HPDE6-E6E7 (cell line): ENCODE measurements around the gene METTL3.
"Not testable (repeated sequence)": the region's sequence is repeated elsewhere in the genome, so short reads cannot be mapped to it uniquely, and the experiment has no call there.

ENCODE experiments used
- DNase-seq: peaks from one replicate; pipeline ENCODE4 v3.0.0; 2011; ENCODE audit warnings: missing footprints; ENCODE audit errors: extremely low spot score

METTL3 gene

DNA sequence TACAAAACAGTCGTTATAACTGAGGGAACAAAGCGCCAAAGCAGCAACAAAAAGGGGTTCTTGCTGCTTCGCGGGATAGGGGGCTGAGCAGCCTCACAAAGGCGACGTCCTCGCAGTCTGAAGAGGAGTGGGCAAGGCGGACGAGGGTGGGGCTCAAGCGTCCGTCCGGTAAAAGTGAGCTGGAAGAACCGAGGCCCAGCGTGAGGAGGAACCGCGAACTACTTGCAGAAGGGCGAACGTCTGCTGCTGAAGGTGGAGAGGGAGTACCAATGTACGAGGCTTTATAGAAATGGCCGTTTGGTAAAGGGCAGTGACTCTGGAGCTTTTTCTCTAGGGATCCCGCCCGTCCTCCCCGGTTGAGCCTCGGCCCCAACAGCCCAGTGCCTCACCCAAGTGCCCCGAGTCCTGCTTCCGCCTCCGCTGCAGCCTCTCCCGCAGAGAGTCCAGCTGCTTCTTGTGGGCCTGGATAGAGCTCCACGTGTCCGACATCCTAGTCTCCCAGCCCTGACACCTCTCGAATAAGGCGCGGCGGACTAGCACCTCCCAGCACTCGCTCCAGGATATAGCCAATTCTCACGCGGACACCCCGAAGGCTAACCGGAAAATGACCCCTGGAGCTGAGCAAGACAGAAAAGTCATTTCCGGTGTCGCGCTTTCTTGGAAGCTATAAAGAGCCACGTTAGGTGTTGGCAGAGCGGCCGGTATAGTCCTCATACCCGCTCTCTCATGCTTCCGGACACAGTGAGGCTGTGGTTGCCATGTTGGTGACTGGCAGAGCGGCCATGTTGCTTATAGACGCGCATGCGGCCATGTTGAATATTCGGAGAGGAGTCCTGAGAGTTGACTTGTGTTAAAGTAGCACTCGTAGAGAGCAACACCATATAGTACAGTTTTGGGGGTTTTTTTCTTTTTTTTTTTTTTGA is at the start of gene METTL3:
Gene METTL3, minus strand, starts transcription at position 606 of the 923 bp plus-strand sequence. Its CDS starts 117 bp downstream, at position 489.
- peak; percentile 92 for DNase-seq

DNA sequence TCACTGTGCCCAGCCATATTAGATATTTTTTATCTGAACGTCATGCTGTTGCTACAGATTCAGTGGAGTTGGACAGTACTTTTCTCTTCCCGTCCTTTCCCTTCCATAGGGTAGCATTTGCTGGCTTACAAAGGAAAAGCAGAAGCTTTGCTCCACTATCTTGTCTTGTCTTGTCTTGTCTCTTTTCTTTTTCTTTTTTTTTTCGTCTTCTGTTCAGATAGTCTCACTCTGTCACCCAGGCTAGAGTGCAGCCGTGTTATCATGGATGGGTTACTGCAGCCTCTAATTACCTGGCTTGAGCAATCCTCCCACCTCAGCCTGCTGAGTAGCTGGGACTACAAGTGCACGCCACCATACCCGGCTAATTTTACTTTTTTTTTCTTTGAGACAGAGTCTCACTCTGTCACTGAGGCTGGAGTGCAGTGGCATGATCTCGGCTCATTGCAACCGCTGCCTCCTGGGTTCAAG is 47.6 kb upstream of the METTL3 start:
- no peak for DNase-seq

DNA sequence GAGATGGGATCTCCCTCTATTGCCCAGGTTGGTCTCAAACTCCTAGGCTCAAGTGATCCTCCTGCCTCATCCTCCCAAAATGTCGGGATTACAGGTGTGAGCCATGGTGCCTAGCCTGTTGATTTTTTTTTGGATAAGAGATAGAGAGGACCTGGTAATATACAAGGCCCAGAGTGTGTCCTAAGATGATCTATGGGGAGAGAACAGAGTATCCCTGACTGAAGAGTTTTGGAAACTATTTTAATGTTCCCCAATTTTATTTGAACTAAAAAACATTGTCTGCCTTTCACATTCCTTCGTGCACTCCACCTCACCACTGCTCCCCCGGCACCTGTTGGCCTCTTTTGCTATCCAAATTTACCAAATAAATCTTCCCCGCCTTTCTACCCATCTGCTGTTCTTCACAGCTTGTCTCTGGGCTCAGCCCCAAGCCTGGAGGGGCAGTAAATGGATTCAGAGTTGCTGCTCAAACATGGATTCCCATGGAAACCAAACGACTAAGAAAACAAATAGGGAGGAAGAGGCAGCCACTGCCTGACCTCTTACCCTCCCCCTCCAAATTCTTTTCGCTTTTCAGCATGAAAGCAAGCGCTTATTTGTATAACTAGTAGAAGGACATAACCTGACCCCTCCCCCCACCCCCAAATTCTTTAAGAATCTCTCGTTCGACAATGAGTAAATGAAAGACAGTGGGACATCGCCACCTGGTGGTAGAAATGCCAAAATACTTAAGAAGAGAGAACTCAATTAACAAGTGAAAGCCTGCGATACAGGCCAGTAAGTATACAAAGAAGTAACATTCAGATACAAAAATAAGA is 46.2 kb upstream of the METTL3 start:
- peak; percentile 45 for DNase-seq

DNA sequence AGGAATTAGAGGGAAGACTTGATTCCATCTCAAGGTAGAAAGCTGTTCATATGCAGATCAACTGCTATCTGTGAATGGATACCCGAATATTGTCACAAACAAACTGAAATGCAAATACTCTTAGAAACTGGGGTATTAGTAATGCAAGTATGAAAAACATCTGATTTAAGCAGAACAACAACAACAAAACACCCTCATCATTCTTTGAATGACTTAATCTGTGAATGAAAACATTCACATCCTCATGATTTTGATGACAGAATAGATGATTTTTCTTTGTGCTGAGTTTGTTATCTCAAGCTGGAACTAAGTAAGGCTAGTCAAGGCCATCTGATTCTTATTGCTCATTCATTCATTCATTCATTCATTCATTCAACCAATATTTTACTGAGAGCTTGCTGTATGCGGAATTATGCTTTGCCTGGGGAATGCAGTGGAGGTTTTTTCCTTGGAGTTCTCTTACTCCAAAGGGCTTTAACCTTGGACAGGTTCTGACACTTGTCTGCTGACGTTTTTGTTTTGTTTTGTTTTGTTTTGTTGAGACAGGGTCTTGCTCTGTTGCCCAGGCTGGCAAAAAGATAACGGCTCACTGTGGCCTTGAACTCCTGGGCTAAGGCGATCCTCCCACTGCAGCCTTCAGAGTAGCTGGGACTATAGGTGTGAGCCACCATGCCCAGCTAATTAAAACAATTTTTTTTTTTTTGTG is 45.4 kb upstream of the METTL3 start:
- DNase-seq, result no peak

DNA sequence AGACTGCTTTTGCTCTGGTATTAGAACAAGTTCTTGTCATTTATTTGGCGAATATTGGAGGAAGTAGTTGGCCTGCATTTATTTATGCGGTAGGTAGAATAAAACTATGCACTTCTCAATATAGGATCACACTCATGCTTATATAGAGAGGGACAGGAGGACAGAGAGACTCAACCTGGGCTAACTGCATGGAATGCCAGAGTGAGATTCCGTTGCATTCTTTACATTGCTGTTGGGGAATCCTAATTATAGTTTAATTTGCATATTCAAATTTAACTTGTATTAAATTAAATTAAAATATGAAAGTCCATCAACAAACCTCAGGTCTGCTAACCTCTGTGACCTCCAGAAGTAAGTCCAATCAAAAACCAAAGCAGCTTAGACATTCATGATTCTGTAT is 42.1 kb upstream of the METTL3 start:
- DNase-seq, result no peak

DNA sequence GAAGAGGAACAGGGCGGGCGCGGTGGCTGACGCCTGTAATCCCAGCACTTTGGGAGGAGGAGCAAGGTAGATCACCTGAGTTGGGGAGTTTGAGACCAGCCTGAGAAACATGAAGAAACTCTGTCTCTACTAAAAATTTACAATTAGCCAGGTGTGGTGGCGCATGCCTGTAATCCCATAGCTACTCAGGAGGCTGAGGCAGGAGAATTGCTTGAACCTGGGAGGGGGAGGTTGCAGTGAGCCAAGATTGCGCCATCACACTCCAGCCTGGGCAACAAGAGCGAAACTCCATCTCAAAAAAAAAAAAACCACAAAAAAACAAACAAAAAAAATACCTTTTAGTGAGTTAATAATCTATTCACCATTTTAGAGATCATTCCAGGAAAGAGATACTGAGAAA is 33.4 kb upstream of the METTL3 start:
- not testable (repeated sequence) for DNase-seq

DNA sequence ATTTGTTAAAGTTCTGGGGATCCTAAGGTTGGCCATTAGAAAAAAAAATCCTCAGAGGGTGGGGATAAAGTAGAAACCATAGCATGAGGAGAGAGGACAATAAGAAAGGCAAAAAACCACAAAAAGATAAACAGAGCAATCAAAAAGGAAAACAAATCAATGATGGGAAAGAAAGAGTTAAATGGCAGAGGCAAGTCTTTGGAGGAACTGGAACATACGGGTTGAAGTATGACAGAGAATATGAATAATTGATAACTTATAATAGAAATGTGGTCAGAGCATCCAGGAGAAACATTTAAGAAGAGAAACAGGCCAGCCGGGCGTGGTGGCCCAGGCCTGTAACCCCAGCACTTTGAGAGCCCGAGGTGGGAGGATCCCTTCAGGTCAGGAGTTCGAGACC is 32.8 kb upstream of the METTL3 start:
- DNase-seq, result no peak

DNA sequence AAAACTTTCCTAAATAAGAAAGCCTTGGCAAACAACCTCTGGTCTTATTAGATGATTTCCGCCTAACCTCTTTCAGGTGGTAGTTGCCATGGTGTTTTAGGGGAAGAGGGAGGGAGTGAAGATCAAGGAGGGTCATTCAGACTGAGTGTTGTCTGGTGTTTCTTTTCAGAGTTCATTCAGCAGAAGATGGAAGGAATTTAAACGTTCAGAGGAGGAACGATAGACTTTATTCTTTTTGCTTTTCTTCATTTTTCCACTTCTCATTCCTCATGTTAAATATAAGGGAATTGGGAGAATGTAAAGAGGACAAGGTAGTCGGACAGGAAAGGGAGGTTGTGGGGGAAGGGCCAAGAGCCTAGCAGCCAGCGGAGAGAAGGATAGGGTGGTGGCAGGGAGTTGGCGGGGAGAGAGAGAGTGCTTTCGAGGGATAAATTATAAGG is 32.4 kb upstream of the METTL3 start:
- DNase-seq, result no peak

DNA sequence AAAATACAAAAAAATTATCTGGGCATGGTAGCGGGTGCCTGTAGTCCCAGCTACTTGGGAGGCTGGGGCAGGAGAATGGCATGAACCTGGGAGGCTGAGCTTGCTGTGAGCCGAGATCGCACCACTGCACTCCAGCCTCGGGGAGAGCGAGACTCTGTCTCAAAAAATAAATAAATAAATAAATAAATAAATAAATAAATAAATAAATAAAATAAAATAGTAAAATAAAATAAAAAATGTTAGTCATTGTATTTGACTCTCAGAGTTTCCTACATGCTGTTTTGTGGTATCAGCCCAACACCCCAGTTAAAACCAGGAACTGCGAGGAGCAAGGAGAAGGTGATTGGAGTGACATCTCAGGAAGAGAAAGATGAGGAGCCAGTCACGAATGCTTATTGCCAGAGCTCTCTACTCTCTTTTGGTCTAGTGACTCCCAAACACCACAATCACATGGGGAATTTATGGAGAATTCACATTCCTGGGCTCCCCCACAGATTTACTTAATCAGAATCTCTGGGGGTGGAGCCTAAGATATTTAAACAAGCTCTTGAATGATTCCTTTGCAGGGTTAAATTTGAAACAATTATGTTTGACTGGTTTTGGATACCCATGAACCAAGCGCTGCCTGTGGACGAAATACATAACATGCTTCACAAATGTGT is 30.4 kb upstream of the METTL3 start:
- DNase-seq, result no peak

DNA sequence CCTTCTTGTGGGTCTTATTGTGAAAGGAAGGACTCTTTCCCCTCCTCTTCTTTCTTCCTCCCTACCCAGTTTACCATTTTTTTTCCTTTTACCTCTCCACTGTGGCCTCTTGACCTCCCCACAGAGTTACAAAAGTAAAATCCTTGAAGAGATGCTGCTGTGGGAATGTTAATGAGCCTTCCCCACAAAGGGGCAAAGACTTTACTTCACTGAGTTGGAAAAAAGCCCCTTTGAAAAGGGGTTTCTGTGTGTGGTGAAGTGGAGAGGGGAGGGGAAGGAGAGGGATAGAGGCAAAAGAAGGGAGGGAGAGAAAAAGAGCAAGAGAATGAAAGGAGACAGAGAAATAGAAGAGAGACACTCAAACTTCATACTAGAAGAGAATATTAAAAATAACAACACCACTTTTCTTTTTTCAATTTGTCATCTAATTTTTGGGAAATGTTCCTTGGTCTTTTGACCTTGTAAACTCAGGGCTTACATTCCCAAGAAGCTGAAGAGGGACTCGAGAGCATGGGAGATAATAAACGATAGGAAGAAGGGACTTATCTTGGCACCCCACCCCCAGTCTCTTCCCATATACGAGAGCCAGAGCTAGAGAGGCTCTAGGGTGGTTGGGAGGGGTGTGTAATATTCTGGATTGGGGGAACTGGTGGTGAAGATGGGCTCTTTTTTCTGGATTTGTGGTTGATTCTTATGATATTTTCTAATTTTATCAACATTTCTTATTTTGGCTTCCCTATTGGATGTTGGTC is 28.2 kb upstream of the METTL3 start:
- no peak for DNase-seq

DNA sequence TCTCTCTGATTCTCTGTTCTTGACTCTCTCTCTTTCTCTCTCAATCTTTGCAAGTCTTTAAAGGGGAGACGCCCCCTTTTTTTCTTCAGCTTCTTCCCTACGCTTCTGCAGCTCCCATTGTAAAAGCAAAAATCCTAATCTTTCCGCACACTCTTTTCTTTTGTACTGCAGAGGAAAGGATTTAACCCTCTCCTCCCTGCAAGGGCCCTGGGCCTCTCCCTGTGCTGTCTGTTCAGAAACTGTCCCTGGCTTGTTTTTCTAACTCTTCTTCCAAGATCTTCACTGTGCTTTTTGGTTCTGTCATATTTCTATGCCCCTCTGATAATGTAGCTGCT is 25.9 kb upstream of the METTL3 start:
- DNase-seq, result no peak

DNA sequence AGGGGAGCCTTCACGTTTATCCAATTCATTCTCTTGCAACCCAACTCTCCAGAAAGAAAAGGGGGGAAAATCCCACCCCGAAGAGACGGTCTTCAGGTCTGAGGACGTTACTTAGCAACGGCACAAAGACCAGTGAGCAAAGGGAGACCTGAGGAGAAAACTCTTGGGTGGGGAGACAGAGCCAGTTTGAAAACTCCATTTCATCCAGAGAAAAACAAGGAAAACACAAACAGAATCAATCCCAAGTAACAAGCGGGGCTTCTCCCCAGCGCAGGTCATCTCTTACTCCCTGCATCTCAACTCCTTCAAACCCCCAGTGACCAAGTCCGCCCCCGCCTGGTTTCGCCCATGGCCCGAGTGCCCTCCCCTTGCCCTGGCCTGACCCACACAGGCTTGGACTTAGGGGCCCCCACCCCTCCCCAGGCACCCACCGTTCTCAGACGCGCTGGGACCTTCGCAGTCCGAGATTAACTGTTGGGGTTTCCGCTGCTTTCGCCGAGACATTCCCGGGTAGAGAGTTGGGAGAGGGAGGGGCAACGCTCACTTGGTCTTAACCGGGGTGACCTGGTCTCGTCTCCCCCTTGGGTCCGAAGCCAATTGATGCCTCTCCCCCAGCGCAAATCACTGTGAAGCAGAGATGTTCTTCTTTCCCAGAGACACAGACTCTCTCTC is 25.4 kb upstream of the METTL3 start:
- no peak for DNase-seq

DNA sequence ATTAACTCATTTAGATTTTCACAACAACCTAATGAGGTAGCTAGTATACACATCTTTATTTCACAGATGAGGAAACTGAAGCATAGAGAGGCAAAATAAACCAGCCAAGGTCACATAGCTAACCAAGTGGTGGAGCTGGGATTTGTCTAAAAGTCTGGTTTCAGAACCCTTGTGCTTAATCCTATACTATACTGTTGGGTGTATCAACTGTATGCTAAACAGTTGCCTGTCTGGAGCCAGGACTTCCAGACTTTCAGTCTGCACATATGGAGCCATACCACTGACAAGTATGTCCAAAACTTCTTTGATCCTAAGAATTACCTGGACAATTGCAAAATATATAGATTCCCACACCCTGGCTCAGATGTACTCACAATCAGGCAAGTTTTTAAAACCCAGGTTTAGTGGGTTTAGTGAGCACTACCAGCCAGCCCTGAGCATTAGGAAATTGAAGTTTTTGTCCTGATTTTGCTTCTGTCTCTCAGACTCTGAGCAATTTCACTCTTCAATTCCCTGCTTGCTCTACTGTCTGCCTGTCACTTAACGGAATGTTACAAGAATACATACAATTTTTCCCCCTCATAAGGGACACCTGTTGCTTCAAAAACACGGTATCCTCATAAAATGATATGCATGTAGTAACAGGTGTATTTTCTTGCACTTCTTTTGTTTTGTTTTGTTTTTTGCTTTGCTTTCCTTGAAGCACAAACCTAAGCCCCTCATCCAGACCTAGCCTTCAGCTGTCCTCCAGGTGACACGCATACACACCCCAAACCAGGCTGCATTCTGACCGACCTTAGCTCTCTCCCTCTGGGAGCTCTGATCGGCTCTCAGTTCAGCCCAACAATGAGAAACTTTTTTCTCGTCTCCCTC is 24.6 kb upstream of the METTL3 start:
- DNase-seq, result no peak

DNA sequence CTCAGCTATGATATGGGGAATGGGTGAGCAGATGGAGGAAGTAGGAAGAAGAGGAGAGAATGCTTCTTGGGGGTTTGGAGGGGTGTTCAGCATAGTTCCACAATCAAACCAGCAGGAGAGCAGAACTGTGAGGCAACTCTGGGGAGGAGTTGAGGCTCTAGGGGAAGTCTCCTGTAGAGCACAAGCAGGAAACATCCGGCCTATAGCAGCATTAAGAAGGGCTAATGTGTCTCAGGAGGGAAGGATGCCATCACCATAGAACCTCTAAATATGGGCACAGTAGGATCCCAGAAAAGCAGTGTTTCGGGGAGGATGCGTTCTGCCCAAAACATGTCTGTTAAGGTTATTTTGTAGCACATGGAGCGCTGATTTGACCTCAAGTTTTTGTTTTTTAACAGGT is 23.4 kb upstream of the METTL3 start:
- no peak for DNase-seq

DNA sequence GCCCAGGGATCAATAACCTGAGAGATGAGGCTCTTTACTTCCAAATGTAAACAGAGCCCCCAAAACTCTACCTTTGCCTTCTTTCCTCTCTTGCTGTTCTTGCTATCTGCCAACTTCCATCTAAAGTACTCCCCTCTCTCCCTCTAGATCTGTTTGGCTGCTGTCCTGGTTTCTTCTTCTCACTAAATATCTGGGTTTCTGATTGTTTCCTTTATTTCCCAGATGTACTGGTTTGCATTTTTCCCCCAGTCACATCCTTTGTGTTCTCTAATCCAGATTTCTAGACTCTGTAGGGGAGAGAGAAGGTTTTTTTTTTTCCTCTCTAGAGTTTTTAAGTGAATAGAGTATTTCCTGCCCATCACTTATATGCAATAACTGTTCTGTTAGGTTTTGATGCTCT is 22.2 kb upstream of the METTL3 start:
- no peak for DNase-seq

DNA sequence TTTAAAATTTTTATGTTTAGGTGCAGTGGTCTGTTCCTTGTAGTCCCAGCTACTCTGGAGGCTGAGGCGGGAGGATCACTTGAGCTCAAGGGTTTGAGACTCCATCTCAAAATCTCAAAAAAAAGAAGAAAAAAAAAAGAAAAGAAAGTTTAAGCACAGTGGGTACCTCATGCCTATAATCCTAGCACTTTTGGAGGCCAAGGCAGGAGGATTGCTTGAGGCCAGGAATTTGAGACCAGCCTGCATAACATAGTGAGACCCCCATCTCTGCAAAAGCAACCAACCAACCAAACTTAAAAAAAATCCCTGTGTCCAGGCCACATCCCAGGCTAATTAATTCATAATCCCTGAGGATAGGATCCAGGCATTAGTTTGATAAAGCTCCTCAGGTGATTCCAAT is 18.4 kb upstream of the METTL3 start:
- DNase-seq, result no peak

DNA sequence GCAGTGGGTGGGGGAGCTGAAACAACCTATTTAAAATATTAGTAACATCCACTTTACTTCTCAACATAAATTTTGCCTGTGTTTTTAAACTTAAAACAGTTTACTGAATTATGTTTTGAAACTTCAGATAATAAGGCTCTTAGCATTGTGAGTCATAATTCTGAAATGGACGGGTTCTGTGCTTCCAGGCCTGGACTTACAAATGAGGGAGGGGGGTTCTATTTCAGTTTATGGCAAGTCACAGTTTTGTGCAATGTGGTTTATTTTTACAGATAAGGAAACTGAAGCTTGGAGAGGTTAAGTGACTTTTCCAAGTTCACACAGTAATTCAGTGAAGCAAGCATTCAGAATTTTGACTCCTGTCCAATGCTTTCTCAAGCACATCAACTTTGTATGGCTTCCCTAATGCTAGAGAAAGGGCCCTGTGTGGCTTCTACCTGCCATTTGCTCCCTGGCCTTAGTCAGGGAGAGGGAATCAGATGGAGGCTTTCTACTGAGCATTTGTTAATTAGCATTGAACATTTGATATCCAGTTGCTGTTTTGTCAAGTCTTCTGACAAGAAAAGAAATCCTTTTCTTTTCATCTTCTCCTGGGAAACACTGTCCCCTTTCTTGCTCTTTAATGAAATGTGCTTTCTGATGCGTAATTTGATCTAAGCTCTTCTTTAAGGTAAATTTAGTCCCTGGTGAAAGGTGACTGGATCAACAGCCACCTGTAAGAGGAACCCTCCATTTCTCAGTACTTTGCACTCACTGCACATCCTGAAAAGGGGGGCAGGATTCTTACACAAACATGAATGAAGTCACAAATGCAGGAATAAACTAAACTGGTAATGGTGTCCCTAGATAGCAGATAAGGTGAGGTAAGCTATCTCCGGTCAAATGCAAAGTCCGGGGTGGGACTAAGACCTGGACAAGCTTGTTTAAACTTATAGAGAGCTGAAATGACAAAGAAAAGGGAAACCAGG is 17.5 kb upstream of the METTL3 start:
- DNase-seq, result no peak

DNA sequence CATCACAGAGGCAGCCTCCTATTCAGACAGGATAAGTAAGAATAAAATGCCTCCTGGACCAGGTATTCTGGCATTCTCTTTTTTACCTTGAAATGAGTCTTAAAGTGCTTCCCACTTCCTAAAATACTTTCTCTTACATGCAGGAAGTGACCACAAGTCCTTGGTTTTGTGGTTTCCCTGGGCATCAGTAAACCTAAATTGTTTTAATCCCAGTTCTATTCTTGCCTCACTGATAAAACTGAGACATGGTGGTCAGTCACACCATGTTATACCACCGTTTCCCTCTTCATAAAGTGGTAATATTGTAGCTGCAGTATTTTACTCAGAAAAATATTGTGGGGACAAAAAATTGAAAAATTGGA is 16.2 kb upstream of the METTL3 start:
- DNase-seq, result no peak
